Stimulated activated CD4-positive, alpha-beta T cell treated with anti-CD3 and anti-CD28 coated beads, Interleukin-15, amount 100 ng/mL, for 24 hours (primary cell): ENCODE results near the gene TRIM64C.
"Not testable (repeated sequence)": the region's sequence is repeated elsewhere in the genome, so short reads cannot be mapped to it uniquely, and the experiment has no call there.

Source experiments
- DNase-seq: peaks from one replicate; pipeline ENCODE4 v3.0.0-alpha.2; 2020

Gene TRIM64C, protein sequence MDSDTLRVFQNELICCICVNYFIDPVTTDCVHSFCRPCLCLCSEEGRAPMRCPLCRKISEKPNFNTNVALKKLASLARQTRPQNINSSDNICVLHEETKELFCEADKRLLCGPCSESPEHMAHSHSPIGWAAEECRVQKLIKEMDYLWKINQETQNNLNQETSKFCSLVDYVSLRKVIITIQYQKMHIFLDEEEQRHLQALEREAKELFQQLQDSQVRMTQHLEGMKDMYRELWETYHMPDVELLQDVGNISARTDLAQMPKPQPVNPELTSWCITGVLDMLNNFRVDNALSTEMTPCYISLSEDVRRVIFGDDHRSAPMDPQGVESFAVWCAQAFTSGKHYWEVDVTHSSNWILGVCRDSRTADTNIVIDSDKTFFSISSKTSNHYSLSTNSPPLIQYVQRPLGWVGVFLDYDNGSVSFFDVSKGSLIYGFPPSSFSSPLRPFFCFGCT

DNA sequence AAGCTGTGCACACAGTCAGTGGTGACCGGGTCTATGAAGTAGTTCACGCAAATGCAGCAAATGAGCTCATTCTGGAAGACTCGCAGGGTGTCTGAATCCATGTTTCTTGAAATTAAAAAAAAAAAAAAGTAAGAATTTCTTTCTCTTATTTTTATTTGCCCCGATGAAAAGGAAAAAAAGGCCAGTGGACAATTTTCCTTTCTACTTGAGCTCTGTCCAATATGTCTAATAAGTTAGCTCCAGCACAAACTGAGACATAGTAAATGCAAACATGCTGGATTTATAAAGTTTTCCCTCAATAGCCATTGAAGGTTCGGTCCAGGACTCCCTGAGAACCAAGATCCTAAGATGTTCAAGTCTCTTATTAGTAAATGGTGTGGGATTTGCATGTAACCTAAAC, at the start of gene TRIM64C:
Gene TRIM64C (minus strand): TSS at position 101 of the 400 bp plus-strand sequence. CDS start 0 bp downstream, at position 101.
- not testable (repeated sequence) for DNase-seq

GRCh38 chr11:49102356-49102755, 43.4 kb upstream of the TRIM64C start:
- DNase-seq: not testable (repeated sequence)

DNA sequence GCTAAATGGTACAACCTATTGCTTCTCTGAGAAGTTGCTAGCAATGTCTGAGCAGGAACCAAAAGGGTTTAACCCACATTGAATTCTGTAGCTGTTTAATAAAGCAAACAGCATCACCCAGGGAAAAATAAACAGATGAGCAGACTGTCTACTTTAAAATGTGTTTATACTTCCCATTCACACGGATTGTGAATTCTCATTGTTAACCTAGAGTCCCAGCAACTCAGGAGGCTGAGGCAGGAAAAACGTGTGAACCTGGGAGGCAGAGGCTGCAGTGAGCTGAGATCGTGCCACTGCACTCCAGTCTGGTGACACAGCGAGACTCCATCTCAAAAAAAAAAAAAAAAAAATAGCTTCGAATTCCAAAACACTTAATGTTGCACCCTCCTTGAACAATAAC, 11.0 kb upstream of the TRIM64C start:
- DNase-seq: not testable (repeated sequence)

DNA sequence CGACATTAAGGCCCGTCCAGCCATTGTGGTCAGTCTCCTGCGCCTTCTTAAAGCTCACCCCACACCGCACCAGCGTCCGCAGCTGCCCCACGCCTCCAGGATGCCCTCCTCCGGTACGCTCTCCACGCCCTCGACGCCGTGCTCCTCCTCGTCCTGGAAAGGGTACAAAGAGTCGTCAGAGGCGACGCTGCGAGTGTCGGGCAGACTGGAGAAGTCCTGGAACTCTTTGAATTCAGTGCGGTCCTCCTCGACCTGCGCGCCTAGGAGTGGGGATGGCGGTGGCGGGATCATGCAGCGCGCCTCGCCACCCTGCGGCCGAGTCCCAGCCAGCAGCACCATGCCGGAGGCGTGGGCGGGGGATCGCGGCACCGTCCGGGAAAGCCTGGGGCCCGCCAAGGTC, 9.1 kb downstream of the TRIM64C start:
- DNase-seq: not testable (repeated sequence)

- not testable (repeated sequence) for DNase-seq
Observed at GRCh38 chr11:49048229-49048628, 10.7 kb downstream of the TRIM64C start.

DNA sequence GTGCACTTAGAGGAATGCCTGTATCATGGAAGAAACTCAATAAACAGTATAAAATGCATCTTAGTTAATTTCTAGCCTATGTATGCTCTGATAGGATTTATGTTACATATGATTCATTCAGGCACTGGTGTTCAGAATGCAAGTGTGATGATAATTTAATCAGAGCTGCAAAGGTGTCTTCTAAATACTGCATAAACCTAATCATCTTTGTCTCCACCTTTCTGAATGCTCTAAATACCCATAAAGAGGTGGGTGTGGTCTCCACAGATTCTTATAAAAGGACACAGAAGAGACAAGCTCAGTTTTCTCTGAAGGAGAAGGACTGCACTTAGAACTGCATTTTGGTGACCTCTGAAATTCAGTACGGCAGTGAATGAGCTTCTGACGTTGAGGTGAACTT, 30.4 kb downstream of the TRIM64C start, which contains the start of gene TRIM49B:
Gene TRIM49B (plus strand): TSS at position 301 of the 400 bp plus-strand sequence. CDS start 2,777 bp downstream, outside the sequence.
- DNase-seq: not testable (repeated sequence)
